Mesendoderm (in vitro differentiated cells): ENCODE data around the gene ZNF71.

ENCODE experiments used
- DNase-seq: peaks from one replicate; pipeline ENCODE4 v3.0.0; 2013
- H2AK5ac ChIP-seq: 2 replicates; pipeline ENCODE4 v1.6.1; 2013; ENCODE audit warnings: low read length, inconsistent platforms
- H2BK120ac ChIP-seq: 2 replicates; pipeline ENCODE4 v1.6.1; 2013; ENCODE audit warnings: low read depth, mild to moderate bottlenecking, low read length, moderate library complexity, mixed read lengths
- H2BK15ac ChIP-seq: replicated peaks from 2 replicates; pipeline ENCODE4 v1.6.1; 2013; ENCODE audit warnings: low read depth, mild to moderate bottlenecking, moderate library complexity
- H2BK5ac ChIP-seq: 2 replicates; pipeline ENCODE4 v1.6.1; 2013; ENCODE audit warnings: low read length, inconsistent platforms
- H3K18ac ChIP-seq: 2 replicates; pipeline ENCODE4 v1.6.1; 2013; ENCODE audit warnings: mild to moderate bottlenecking, low read length, mixed read lengths
- H3K23ac ChIP-seq: one replicate; pipeline ENCODE4 v1.6.1; 2013; ENCODE audit warnings: low read length
- H3K27ac ChIP-seq: 2 replicates; pipeline ENCODE4 v1.5.1; 2013; ENCODE audit warnings: low read depth, mild to moderate bottlenecking, inconsistent platforms, low read length, moderate library complexity
- H3K27me3 ChIP-seq: 2 replicates; pipeline ENCODE4 v1.6.1; 2013; ENCODE audit warnings: low read length, control low read depth, mild to moderate bottlenecking, inconsistent platforms; ENCODE audit not compliant: insufficient read depth, poor library complexity
- H3K36me3 ChIP-seq: 2 replicates; pipeline ENCODE4 v1.6.1; 2013; ENCODE audit warnings: low read length, inconsistent platforms; ENCODE audit not compliant: control insufficient read depth, insufficient read depth
- H3K4ac ChIP-seq: one replicate; pipeline ENCODE4 v1.6.1; 2013; ENCODE audit warnings: low read depth, mild to moderate bottlenecking, low read length, moderate library complexity
- H3K4me1 ChIP-seq: 2 replicates; pipeline ENCODE4 v1.6.1; 2013; ENCODE audit warnings: low read depth, low read length, inconsistent platforms; ENCODE audit not compliant: control insufficient read depth
- H3K4me2 ChIP-seq: 2 replicates; pipeline ENCODE4 v1.6.1; 2013; ENCODE audit warnings: low read length
- H3K4me3 ChIP-seq: 2 replicates; pipeline ENCODE4 v1.5.1; 2013; ENCODE audit warnings: mild to moderate bottlenecking, low read length
- H3K56ac ChIP-seq: one replicate; pipeline ENCODE4 v1.6.1; 2013; ENCODE audit warnings: low read length
- H3K79me1 ChIP-seq: 2 replicates; pipeline ENCODE4 v1.6.1; 2013; ENCODE audit warnings: low read length, inconsistent platforms
- H3K79me2 ChIP-seq: 2 replicates; pipeline ENCODE4 v1.6.1; 2013; ENCODE audit warnings: mild to moderate bottlenecking, low read length; ENCODE audit not compliant: control insufficient read depth, insufficient read depth
- H3K9ac ChIP-seq: 2 replicates; pipeline ENCODE4 v1.6.1; 2013; ENCODE audit warnings: low read length, inconsistent platforms
- H4K5ac ChIP-seq: one replicate; pipeline ENCODE4 v1.6.1; 2013; ENCODE audit warnings: low read length
- H4K8ac ChIP-seq: one replicate; pipeline ENCODE4 v1.6.1; 2013; ENCODE audit warnings: low read depth, mild to moderate bottlenecking, control low read depth, low read length, moderate library complexity
- WGBS: extraction: QIAGEN DNeasy Blood & Tissue Kit; methylation state at CpG from one replicate; pipeline ENCODE4 v1.1.7; 2013; ENCODE audit warnings: low lambda C conversion rate, missing lambda C conversion rate; ENCODE audit not compliant: insufficient coverage; ENCODE audit errors: extremely low coverage; 5-methylcytosine and 5-hydroxymethylcytosine counted together

The ZNF71 gene

DNA sequence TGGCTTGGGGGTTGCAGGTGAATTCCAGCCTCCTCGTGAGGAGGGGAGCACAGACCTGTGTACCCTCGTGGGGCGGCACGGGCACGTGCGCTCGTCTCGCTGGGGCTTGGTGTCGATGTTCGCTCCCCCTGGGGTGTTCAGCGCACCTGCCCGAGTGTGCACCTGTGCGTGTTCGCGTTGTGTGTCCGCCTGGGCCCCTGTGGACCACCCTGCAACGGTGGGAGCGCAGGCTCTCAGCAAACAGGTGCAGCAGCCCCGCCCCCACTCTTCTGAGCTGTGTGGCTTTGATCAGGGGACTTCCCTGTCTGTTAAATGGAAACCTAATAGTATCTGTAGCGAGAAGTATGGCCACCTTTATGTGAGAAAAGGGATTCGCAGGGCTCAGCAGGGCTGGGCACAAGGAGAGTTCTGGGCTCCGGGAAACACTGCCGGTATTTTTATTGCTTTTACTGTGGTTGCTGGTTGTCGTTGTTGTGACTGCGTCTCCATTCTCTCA lies 48.4 kb downstream of the ZNF71 start:
- Histone ChIP-seq H2AK5ac (no peak overlapping the region), H2BK15ac (no peak overlapping the region), H3K4me2 (no peak overlapping the region), H3K4me3 (no peak overlapping the region), H3K36me3 (no peaks in the 10 kb centered on the region), H2BK5ac (no peak overlapping the region), H3K23ac (no peak overlapping the region), H3K56ac (no peak overlapping the region), H3K27ac (no peak overlapping the region), H3K79me2 (no peaks in the 10 kb centered on the region), H3K9ac (no peak overlapping the region), H2BK120ac (no peak overlapping the region), H4K5ac (no peak overlapping the region), H4K8ac (no peak overlapping the region), H3K4ac (no peak overlapping the region), H3K79me1 (no peaks in the 10 kb centered on the region), H3K18ac (no peak overlapping the region), H3K27me3 (no peaks in the 10 kb centered on the region), H3K4me1 (no peaks in the 10 kb centered on the region)
- no CpG with 5 or more reads among the region's 25 CpGs for WGBS
- DNase-seq = no peak

GRCh38 chr19:56654151-56654550 lies 59.0 kb downstream of the ZNF71 start:
- Histone ChIP-seq H3K79me2 (no peaks in the 10 kb centered on the region), H3K36me3 (no peaks in the 10 kb centered on the region), H3K27me3 (no peaks in the 10 kb centered on the region), H3K18ac (no peak overlapping the region), H3K27ac (no peak overlapping the region), H3K79me1 (no peaks in the 10 kb centered on the region), H3K4me1 (no peaks in the 10 kb centered on the region), H3K56ac (no peak overlapping the region), H3K4me3 (no peak overlapping the region), H2AK5ac (no peak overlapping the region), H4K8ac (no peak overlapping the region), H2BK120ac (no peak overlapping the region), H3K9ac (no peak overlapping the region), H3K23ac (no peak overlapping the region), H2BK5ac (no peak overlapping the region), H3K4me2 (no peak overlapping the region), H4K5ac (no peak overlapping the region), H3K4ac (no peak overlapping the region), H2BK15ac (no peak overlapping the region)
- no CpG with 5 or more reads among the region's 3 CpGs for WGBS
- no peak for DNase-seq

DNA sequence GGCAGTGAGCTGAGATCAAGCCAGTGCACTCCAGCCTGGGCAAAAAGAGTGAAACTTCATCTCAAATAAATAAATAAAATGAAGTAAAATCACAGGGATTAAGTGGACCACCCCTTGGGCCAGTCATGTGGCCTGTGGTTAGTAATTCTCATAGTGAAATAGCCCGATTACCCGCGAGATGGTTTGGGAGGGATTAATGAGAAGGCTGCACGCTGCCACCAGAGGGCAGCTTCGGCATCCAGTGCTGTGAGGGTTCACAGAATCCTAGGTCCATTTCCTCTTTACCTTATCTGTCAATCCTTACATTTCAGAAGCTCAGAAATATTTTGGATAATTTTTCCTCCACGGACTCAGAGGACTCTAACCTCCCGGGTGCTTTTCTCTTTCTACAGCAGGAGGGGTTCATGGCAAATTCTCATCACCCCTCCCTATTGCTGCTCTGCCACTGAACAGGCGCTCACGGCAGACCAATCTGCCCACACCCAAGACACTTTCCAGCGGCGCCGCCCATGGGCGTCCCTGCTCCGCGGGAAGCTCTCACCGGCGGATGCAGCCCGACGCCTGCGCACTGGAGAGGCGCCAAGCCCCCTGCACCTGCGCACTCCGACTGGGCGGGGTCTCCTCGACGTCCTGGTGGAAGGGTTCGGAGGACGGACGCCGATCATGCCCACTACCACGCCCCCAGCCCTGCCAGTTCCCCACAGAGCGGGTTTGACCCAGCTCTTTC lies 65.4 kb downstream of the ZNF71 start:
- WGBS = no CpG with 5 or more reads among the region's 32 CpGs

DNA sequence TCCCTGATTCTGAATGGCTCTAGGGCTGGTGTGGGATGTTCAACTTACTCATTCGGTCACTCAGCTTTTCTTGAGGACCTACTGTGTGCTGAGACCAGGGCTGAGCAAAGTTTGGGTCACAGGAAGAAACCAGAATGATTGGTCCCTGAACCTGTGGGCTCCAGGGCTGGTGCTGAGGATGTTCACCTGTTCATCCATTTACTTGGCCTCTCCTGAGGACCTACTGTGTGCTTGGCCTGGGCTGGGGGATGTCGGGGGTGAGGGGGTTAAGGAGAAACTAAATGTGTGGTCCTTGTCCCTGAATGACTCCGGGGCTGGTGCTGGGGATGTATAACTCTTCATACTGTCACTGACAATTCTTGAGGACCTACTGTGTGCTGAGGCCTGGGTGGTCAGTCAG lies 66.1 kb downstream of the ZNF71 start:
- Histone ChIP-seq H3K79me2 (no peaks in the 10 kb centered on the region), H3K36me3 (no peaks in the 10 kb centered on the region), H3K4me3 (no peak overlapping the region), H3K56ac (no peak overlapping the region), H4K5ac (no peak overlapping the region), H3K4ac (no peak overlapping the region), H2BK120ac (no peak overlapping the region), H4K8ac (no peak overlapping the region), H3K18ac (no peak overlapping the region), H2AK5ac (no peak overlapping the region), H2BK5ac (no peak overlapping the region), H3K4me1 (no peaks in the 10 kb centered on the region), H3K27me3 (no peaks in the 10 kb centered on the region), H3K23ac (no peak overlapping the region), H3K4me2 (no peak overlapping the region), H3K79me1 (no peaks in the 10 kb centered on the region), H3K27ac (no peak overlapping the region), H2BK15ac (no peak overlapping the region), H3K9ac (no peak overlapping the region)
- no peak for DNase-seq
- no CpG with 5 or more reads among the region's 3 CpGs for WGBS

More for the DNA sequence above, 65.4 kb downstream of the ZNF71 start:
- Histone ChIP-seq H4K8ac (no peak overlapping the region), H3K56ac (no peak overlapping the region), H3K4me1 (no peaks in the 10 kb centered on the region), H2AK5ac (no peak overlapping the region), H3K18ac (no peak overlapping the region), H3K36me3 (no peaks in the 10 kb centered on the region), H3K27ac (no peak overlapping the region), H3K79me1 (no peaks in the 10 kb centered on the region), H2BK120ac (no peak overlapping the region), H2BK15ac (no peak overlapping the region), H3K27me3 (no peaks in the 10 kb centered on the region), H2BK5ac (no peak overlapping the region), H4K5ac (no peak overlapping the region), H3K4me3 (no peak overlapping the region), H3K23ac (no peak overlapping the region), H3K9ac (no peak overlapping the region), H3K79me2 (no peaks in the 10 kb centered on the region), H3K4me2 (no peak overlapping the region), H3K4ac (no peak overlapping the region)
- DNase-seq = peak; percentile 12

DNA sequence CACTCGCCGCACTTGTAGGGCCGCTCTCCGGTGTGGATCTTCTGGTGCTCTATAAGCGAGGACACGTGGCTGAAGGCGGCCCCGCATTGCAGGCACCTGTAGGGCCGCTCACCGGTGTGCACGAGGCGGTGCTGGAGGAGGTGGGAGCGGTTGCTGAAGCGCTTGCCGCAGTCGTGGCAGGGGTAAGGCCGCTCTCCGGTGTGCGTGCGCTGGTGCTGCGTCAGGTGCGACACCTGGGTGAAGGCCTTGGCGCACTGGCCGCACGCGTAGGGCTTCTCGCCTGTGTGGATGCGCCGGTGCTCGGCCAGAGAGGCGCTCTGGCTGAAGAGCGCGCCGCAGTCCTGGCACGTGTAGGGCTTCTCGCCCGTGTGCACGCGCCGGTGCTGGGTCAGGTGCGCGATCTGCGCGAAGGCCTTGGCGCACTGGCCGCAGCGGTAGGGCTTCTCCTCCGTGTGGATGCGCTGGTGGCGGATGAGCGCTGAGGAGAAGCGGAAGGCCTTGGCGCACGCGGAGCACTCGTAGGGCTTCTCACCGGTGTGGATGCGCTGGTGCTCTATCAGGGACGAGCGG lies 68.9 kb downstream of the ZNF71 start:
- H3K56ac ChIP-seq = no peak overlapping the region
- H3K9ac ChIP-seq = no peak overlapping the region
- no peaks in the 10 kb centered on the region for H3K79me1 ChIP-seq
- H3K23ac ChIP-seq = no peak overlapping the region
- no peak overlapping the region for H2BK120ac ChIP-seq
- H2BK15ac ChIP-seq = no peak overlapping the region
- no peak for DNase-seq
- no peaks in the 10 kb centered on the region for H3K36me3 ChIP-seq
- no peaks in the 10 kb centered on the region for H3K27me3 ChIP-seq
- no peak overlapping the region for H3K4me3 ChIP-seq
- H3K27ac ChIP-seq = no peak overlapping the region
- no peak overlapping the region for H3K4me2 ChIP-seq
- H3K79me2 ChIP-seq = no peaks in the 10 kb centered on the region
- no peak overlapping the region for H3K18ac ChIP-seq
- H3K4me1 ChIP-seq = no peaks in the 10 kb centered on the region
- H2BK5ac ChIP-seq = no peak overlapping the region
- WGBS = no CpG with 5 or more reads among the region's 60 CpGs
- H4K8ac ChIP-seq = no peak overlapping the region
- H3K4ac ChIP-seq = no peak overlapping the region
- H4K5ac ChIP-seq = no peak overlapping the region
- no peak overlapping the region for H2AK5ac ChIP-seq
